Measurements from ENCODE around the gene RNLS.

The RNLS gene

GRCh38 chr10:88262591-88263234 lies 320.4 kb downstream of the RNLS start:
- peaks cover 0 to 7% (median 3%) of the 10 kb centered on the region in 5 donors for H3K4me1 ChIP-seq (ENCODE audit: control insufficient read depth in 5 of 5, insufficient read depth in 5 of 5, low read length in 5 of 5)
- H3K27me3 ChIP-seq (ENCODE audit: control insufficient read depth in 5 of 5, insufficient read depth in 4 of 5, low read length in 5 of 5) = no peaks in the 10 kb centered on the region
- no peak overlapping the region for H3K4me3 ChIP-seq (ENCODE audit: low read depth in 1 of 5, low read length in 5 of 5)
- no peak overlapping the region for H3K27ac ChIP-seq (ENCODE audit: low read depth, low read length)
- H3K9me3 ChIP-seq (ENCODE audit: control insufficient read depth in 5 of 5, low read length in 5 of 5) = peaks cover 0 to 3% (median 0%) of the 10 kb centered on the region in 5 donors
- no peak overlapping the region for H3K9ac ChIP-seq (ENCODE audit: low read length in 5 of 5)
- H3K36me3 ChIP-seq (ENCODE audit: control insufficient read depth in 5 of 5, insufficient read depth in 5 of 5, low read length in 5 of 5) = no peaks in the 10 kb centered on the region

DNA sequence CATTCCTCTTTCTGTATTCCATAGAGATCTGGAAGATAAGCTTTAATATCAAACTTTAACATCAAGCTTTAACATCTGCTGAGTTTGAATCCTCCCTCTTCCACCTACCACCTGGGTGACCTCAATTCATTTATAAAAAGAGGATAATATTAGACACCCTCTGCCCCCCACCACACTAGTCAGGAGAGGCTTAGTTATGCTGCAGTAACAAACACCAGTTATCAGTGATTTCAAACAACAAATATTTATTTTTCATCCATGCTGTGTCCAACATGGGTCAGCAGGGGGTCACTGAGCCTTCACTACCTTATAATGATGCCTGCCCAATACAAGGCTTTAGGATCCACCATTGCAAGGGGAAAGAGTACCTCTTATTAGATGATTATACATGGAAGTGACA lies 322.0 kb downstream of the RNLS start:
- H3K4me3 ChIP-seq (ENCODE audit: low read depth in 1 of 5, low read length in 5 of 5) = no peak overlapping the region
- peaks cover 0 to 3% (median 0%) of the 10 kb centered on the region in 5 donors for H3K9me3 ChIP-seq (ENCODE audit: control insufficient read depth in 5 of 5, low read length in 5 of 5)
- peaks cover 0 to 12% (median 6%) of the 10 kb centered on the region in 5 donors for H3K4me1 ChIP-seq (ENCODE audit: control insufficient read depth in 5 of 5, insufficient read depth in 5 of 5, low read length in 5 of 5)
- H3K27me3 ChIP-seq (ENCODE audit: control insufficient read depth in 5 of 5, insufficient read depth in 4 of 5, low read length in 5 of 5) = no peaks in the 10 kb centered on the region
- no peak overlapping the region for H3K27ac ChIP-seq (ENCODE audit: low read depth, low read length)
- H3K36me3 ChIP-seq (ENCODE audit: control insufficient read depth in 5 of 5, insufficient read depth in 5 of 5, low read length in 5 of 5) = no peaks in the 10 kb centered on the region
- H3K9ac ChIP-seq (ENCODE audit: low read length in 5 of 5) = no peak overlapping the region

DNA sequence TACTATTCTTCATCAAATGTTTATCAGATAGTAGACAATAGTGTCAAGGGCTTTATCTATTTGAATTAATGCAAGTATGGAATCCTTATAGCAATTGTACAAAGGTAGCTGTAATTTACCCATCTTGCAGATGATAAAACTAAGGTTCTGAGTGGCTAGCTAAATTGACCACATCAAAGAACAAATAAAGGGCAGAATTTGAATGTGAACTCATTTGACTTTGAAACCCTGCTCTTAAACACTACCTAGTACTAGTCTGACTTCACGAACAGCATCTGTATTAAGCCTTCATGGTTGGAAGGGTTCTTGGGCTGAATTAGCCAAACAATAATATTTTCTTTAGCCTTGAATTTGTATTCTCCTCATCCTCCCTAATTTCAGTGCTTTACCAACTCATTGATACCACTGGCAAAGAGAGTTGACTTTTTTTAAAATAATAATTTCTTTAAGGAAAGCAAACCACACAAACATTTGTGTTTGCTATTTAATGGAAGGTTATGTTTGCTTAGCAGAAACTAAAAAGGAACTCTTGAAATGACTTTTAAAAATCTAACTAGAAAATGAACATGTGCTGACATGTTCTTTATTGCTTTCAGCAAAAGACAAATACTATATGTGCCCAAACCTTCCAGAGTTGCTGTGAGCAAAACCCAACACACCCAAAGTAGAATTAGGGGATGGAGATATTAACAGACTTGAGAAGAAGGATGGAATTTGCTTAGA lies 322.6 kb downstream of the RNLS start:
- H3K27me3 ChIP-seq (ENCODE audit: control insufficient read depth in 5 of 5, insufficient read depth in 4 of 5, low read length in 5 of 5) = no peaks in the 10 kb centered on the region
- H3K27ac ChIP-seq (ENCODE audit: low read depth, low read length) = no peak overlapping the region

DNA sequence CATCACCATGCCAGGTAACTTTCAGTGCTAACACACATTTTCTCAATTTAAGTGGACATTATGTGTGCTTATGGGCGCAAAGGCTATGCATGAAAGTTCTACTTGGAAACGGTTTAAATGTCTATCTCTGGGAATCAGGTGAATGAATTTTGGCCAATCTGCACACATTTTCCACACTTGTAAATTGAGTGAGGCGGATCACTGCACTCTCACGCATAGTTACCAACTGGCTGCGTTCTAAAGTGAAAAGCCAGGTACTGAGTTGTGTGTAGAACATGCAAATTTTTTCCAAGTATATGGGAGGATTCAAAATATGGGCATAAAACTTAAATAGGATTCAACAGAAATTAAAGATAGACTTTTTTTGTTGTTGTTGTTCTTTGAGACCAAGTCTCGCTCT lies 323.7 kb downstream of the RNLS start:
- no peaks in the 10 kb centered on the region for H3K36me3 ChIP-seq (ENCODE audit: control insufficient read depth in 5 of 5, insufficient read depth in 5 of 5, low read length in 5 of 5)
- no peak overlapping the region for H3K27ac ChIP-seq (ENCODE audit: low read depth, low read length)
- H3K27me3 ChIP-seq (ENCODE audit: control insufficient read depth in 5 of 5, insufficient read depth in 4 of 5, low read length in 5 of 5) = no peaks in the 10 kb centered on the region
- H3K4me3 ChIP-seq (ENCODE audit: low read depth in 1 of 5, low read length in 5 of 5) = no peak overlapping the region
- peaks cover 0 to 17% (median 14%) of the 10 kb centered on the region in 5 donors for H3K4me1 ChIP-seq (ENCODE audit: control insufficient read depth in 5 of 5, insufficient read depth in 5 of 5, low read length in 5 of 5)
- peaks cover 0 to 3% (median 0%) of the 10 kb centered on the region in 5 donors for H3K9me3 ChIP-seq (ENCODE audit: control insufficient read depth in 5 of 5, low read length in 5 of 5)
- H3K9ac ChIP-seq (ENCODE audit: low read length in 5 of 5) = no peak overlapping the region

More for the DNA sequence above, 322.6 kb downstream of the RNLS start:
- Histone ChIP-seq H3K4me3 (ENCODE audit: low read depth in 1 of 5, low read length in 5 of 5) (no peak overlapping the region), H3K9ac (ENCODE audit: low read length in 5 of 5) (no peak overlapping the region), H3K9me3 (ENCODE audit: control insufficient read depth in 5 of 5, low read length in 5 of 5) (peaks cover 0 to 3% (median 0%) of the 10 kb centered on the region in 5 donors), H3K36me3 (ENCODE audit: control insufficient read depth in 5 of 5, insufficient read depth in 5 of 5, low read length in 5 of 5) (no peaks in the 10 kb centered on the region), H3K4me1 (ENCODE audit: control insufficient read depth in 5 of 5, insufficient read depth in 5 of 5, low read length in 5 of 5) (peaks cover 0 to 16% (median 12%) of the 10 kb centered on the region in 5 donors)

- Histone ChIP-seq H3K27ac (ENCODE audit: low read depth, low read length) (peak overlapping the region; percentile 29), H3K27me3 (ENCODE audit: control insufficient read depth in 5 of 5, insufficient read depth in 4 of 5, low read length in 5 of 5) (no peaks in the 10 kb centered on the region), H3K9ac (ENCODE audit: low read length in 5 of 5) (no peak overlapping the region), H3K4me1 (ENCODE audit: control insufficient read depth in 5 of 5, insufficient read depth in 5 of 5, low read length in 5 of 5) (peaks cover 0 to 17% (median 14%) of the 10 kb centered on the region in 5 donors), H3K36me3 (ENCODE audit: control insufficient read depth in 5 of 5, insufficient read depth in 5 of 5, low read length in 5 of 5) (no peaks in the 10 kb centered on the region), H3K4me3 (ENCODE audit: low read depth in 1 of 5, low read length in 5 of 5) (peak overlapping the region in 2 of 5 donors; percentile 24 to 64), H3K9me3 (ENCODE audit: control insufficient read depth in 5 of 5, low read length in 5 of 5) (peaks cover 0 to 3% (median 0%) of the 10 kb centered on the region in 5 donors)
Measured at GRCh38 chr10:88256886-88257285, 326.2 kb downstream of the RNLS start.

DNA sequence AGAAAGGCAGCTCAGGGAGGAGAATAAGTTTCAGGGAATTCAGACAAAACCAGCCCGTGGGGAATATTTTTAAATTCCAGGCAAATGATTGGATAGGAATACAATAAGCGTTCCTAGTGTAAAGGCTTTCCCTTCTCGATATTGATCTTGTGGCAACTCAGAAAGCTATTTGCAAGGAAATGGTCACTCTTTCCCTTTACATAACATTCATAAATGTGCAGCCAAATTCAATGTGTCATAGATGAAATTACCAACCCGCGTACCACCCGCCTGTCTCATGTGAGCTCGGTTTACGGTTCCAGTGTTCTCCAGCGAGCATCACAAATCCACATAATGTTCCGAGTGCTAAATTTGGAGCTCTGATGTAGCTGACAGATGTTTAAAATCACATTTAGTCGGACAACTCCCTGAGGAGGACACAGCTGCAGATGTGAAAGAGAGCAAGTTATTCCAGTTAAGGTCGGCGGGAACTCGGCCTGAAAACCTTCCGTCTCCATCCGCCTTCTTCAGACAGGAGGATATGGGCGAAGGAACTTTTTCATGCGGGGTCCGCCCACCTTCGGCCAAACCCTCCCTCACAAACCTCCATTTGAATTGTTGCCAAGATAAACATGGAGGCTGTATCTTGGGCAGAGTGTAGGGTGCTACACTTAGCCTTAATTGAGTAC lies 327.0 kb downstream of the RNLS start:
- Histone ChIP-seq H3K27ac (ENCODE audit: low read depth, low read length) (no peak overlapping the region), H3K4me1 (ENCODE audit: control insufficient read depth in 5 of 5, insufficient read depth in 5 of 5, low read length in 5 of 5) (peaks cover 0 to 17% (median 14%) of the 10 kb centered on the region in 5 donors), H3K9ac (ENCODE audit: low read length in 5 of 5) (no peak overlapping the region), H3K4me3 (ENCODE audit: low read depth in 1 of 5, low read length in 5 of 5) (peak overlapping the region; percentile 24 to 64 (median 43)), H3K9me3 (ENCODE audit: control insufficient read depth in 5 of 5, low read length in 5 of 5) (no peaks in the 10 kb centered on the region), H3K27me3 (ENCODE audit: control insufficient read depth in 5 of 5, insufficient read depth in 4 of 5, low read length in 5 of 5) (no peaks in the 10 kb centered on the region), H3K36me3 (ENCODE audit: control insufficient read depth in 5 of 5, insufficient read depth in 5 of 5, low read length in 5 of 5) (no peaks in the 10 kb centered on the region)

DNA sequence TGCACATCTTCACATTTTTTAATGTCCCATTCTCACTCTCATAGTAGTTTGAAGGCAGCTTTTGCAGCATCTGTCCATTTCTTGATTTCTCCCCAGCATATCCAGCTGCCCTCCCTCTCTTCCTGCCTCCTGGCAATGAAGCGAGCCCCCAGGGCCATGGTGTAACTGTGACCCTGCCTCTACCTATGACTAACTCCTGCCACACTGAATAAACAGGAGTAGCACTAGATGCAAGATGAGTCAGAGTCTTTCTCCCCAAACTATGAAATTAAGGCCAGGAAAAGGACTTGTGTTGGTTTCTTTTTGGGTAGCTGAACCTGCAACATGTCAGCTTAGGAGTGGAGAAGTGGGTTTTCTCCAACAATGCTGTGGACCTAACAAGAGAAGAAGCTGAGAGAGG lies 329.0 kb downstream of the RNLS start:
- no peaks in the 10 kb centered on the region for H3K9me3 ChIP-seq (ENCODE audit: control insufficient read depth in 5 of 5, low read length in 5 of 5)
- no peak overlapping the region for H3K9ac ChIP-seq (ENCODE audit: low read length in 5 of 5)
- peaks cover 0 to 17% (median 14%) of the 10 kb centered on the region in 5 donors for H3K4me1 ChIP-seq (ENCODE audit: control insufficient read depth in 5 of 5, insufficient read depth in 5 of 5, low read length in 5 of 5)
- no peak overlapping the region for H3K4me3 ChIP-seq (ENCODE audit: low read depth in 1 of 5, low read length in 5 of 5)
- no peak overlapping the region for H3K27ac ChIP-seq (ENCODE audit: low read depth, low read length)
- no peaks in the 10 kb centered on the region for H3K27me3 ChIP-seq (ENCODE audit: control insufficient read depth in 5 of 5, insufficient read depth in 4 of 5, low read length in 5 of 5)
- no peaks in the 10 kb centered on the region for H3K36me3 ChIP-seq (ENCODE audit: control insufficient read depth in 5 of 5, insufficient read depth in 5 of 5, low read length in 5 of 5)

DNA sequence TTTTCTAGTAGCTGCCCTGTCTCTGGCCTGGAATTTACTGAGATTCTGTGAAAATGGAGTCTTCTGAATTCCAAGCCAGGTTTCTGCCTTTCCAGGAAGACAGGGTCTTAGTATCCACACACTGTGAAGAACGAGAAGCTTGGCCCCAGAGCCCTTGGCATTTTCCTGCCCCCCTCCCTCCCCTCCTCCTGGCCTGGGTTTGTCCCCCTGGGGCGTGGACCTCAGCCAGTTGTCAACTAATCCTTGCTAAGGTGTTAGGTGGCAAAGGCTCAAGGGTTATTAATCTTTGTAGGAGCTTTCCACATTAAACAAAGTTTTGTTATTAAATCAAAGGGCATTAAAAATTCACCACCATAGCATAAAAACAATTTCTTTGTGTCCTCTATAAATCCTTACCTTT lies 329.5 kb downstream of the RNLS start:
- Histone ChIP-seq H3K4me3 (ENCODE audit: low read depth in 1 of 5, low read length in 5 of 5) (no peak overlapping the region), H3K9me3 (ENCODE audit: control insufficient read depth in 5 of 5, low read length in 5 of 5) (no peaks in the 10 kb centered on the region), H3K27ac (ENCODE audit: low read depth, low read length) (no peak overlapping the region), H3K9ac (ENCODE audit: low read length in 5 of 5) (no peak overlapping the region), H3K27me3 (ENCODE audit: control insufficient read depth in 5 of 5, insufficient read depth in 4 of 5, low read length in 5 of 5) (no peaks in the 10 kb centered on the region), H3K36me3 (ENCODE audit: control insufficient read depth in 5 of 5, insufficient read depth in 5 of 5, low read length in 5 of 5) (no peaks in the 10 kb centered on the region), H3K4me1 (ENCODE audit: control insufficient read depth in 5 of 5, insufficient read depth in 5 of 5, low read length in 5 of 5) (peaks cover 0 to 17% (median 14%) of the 10 kb centered on the region in 5 donors)

- Histone ChIP-seq H3K9ac (ENCODE audit: low read length in 5 of 5) (no peak overlapping the region), H3K27ac (ENCODE audit: low read depth, low read length) (no peak overlapping the region), H3K36me3 (ENCODE audit: control insufficient read depth in 5 of 5, insufficient read depth in 5 of 5, low read length in 5 of 5) (no peaks in the 10 kb centered on the region)
Measured at GRCh38 chr10:88253128-88253527, 330.0 kb downstream of the RNLS start.

GRCh38 chr10:88249450-88249849 lies 333.7 kb downstream of the RNLS start:
- no peak overlapping the region for H3K27ac ChIP-seq (ENCODE audit: low read depth, low read length)
- H3K36me3 ChIP-seq (ENCODE audit: control insufficient read depth in 5 of 5, insufficient read depth in 5 of 5, low read length in 5 of 5) = no peaks in the 10 kb centered on the region
- no peaks in the 10 kb centered on the region for H3K27me3 ChIP-seq (ENCODE audit: control insufficient read depth in 5 of 5, insufficient read depth in 4 of 5, low read length in 5 of 5)
- no peak overlapping the region for H3K4me3 ChIP-seq (ENCODE audit: low read depth in 1 of 5, low read length in 5 of 5)
- H3K9ac ChIP-seq (ENCODE audit: low read length in 5 of 5) = no peak overlapping the region
- H3K4me1 ChIP-seq (ENCODE audit: control insufficient read depth in 5 of 5, insufficient read depth in 5 of 5, low read length in 5 of 5) = peaks cover 2 to 21% (median 13%) of the 10 kb centered on the region in 5 donors
- H3K9me3 ChIP-seq (ENCODE audit: control insufficient read depth in 5 of 5, low read length in 5 of 5) = no peaks in the 10 kb centered on the region

More at GRCh38 chr10:88253128-88253527, 330.0 kb downstream of the RNLS start:
- no peak overlapping the region for H3K4me3 ChIP-seq (ENCODE audit: low read depth in 1 of 5, low read length in 5 of 5)
- H3K27me3 ChIP-seq (ENCODE audit: control insufficient read depth in 5 of 5, insufficient read depth in 4 of 5, low read length in 5 of 5) = no peaks in the 10 kb centered on the region
- H3K9me3 ChIP-seq (ENCODE audit: control insufficient read depth in 5 of 5, low read length in 5 of 5) = no peaks in the 10 kb centered on the region
- H3K4me1 ChIP-seq (ENCODE audit: control insufficient read depth in 5 of 5, insufficient read depth in 5 of 5, low read length in 5 of 5) = peaks cover 0 to 17% (median 14%) of the 10 kb centered on the region in 5 donors
